ENCODE data around the gene OR51A2.

The OR51A2 gene

DNA sequence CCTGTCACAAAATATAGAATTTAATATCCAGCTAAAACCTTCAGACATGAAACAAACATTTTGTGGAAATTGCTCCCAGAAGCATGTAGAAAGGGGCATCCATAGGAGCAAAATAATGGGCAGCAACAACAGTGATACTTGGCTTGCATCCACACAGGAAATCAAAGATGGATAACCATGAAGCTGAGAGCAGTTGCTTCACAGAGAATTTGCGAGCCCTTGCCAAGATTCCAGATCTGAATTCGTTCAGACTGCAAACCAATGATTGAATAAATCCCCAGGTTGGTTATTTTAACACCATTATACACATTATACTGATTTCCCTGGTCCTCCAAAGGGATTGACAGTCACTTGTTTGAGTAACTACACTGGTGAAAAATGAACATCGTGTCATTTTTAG, 23.5 kb upstream of the OR51A2 start:
- Histone ChIP-seq H3K79me2 (ENCODE audit: insufficient read depth, low read length) (no peaks in the 10 kb centered on the region), H3K27me3 (ENCODE audit: insufficient read depth, low read length, poor library complexity, severe bottlenecking) (no peaks in the 10 kb centered on the region), H3K9me2 (replicated peaks; ENCODE audit: low read depth, low read length) (no peaks in the 10 kb centered on the region), H3K36me3 (ENCODE audit: insufficient read depth, low read length) (no peaks in the 10 kb centered on the region), H3K9me3 (ENCODE audit: insufficient read depth, low read depth, low read length) (0 out of 2 replicates have a peak, but pooled peaks cover 3% of the 10 kb centered on the region), H3K4me2 (ENCODE audit: low read depth, low read length, poor library complexity, severe bottlenecking) (no peak overlapping the region), H3K4me3 (ENCODE audit: low read length, poor library complexity, severe bottlenecking) (no peak overlapping the region), H3K9ac (ENCODE audit: low read depth, low read length, poor library complexity, severe bottlenecking) (no peak overlapping the region), H3F3A (ENCODE audit: low read depth) (no peaks in the 10 kb centered on the region), H4K20me1 (ENCODE audit: insufficient read depth, low read length, poor library complexity, severe bottlenecking) (no peaks in the 10 kb centered on the region), H3K4me1 (ENCODE audit: insufficient read depth, low read length, poor library complexity, severe bottlenecking) (no peaks in the 10 kb centered on the region), H2AFZ (ENCODE audit: low read length) (no peak overlapping the region)
- no peak for TF ChIP-seq EZH2phosphoT487 (IDR thresholded peaks at IDR 0.05; ENCODE audit: borderline replicate concordance)

DNA sequence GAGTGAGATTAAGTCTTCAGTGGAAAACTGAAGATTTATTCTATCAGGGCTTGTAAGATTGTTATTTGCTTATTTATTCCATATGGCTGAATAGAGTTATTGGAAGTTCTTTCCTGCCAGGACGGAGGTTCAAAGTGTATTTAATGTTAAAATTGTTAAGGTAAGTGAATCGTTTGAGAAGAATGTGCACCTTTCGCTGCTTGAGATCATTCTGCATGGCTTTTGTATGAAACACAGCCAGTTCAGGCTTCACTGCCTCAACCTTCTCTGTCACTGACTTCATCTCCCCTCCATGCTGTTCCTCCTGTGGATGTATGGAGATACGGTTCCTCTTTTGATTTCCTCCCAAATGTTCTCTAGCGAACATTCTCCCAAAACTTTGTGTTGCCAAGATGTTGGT, 19.9 kb upstream of the OR51A2 start:
- Histone ChIP-seq H4K20me1 (ENCODE audit: insufficient read depth, low read length, poor library complexity, severe bottlenecking) (no peaks in the 10 kb centered on the region), H3K36me3 (ENCODE audit: insufficient read depth, low read length) (no peaks in the 10 kb centered on the region), H3K9me2 (replicated peaks; ENCODE audit: low read depth, low read length) (no peaks in the 10 kb centered on the region), H3K4me1 (ENCODE audit: insufficient read depth, low read length, poor library complexity, severe bottlenecking) (no peaks in the 10 kb centered on the region), H3K79me2 (ENCODE audit: insufficient read depth, low read length) (no peaks in the 10 kb centered on the region), H3K4me2 (ENCODE audit: low read depth, low read length, poor library complexity, severe bottlenecking) (no peak overlapping the region), H3K9ac (ENCODE audit: low read depth, low read length, poor library complexity, severe bottlenecking) (no peak overlapping the region), H3F3A (ENCODE audit: low read depth) (no peaks in the 10 kb centered on the region), H3K4me3 (ENCODE audit: low read length, poor library complexity, severe bottlenecking) (no peak overlapping the region), H2AFZ (ENCODE audit: low read length) (no peak overlapping the region), H3K27me3 (ENCODE audit: insufficient read depth, low read length, poor library complexity, severe bottlenecking) (no peaks in the 10 kb centered on the region), H3K9me3 (ENCODE audit: insufficient read depth, low read depth, low read length) (0 out of 2 replicates have a peak, but pooled peaks cover 3% of the 10 kb centered on the region)
- no peak for TF ChIP-seq EZH2phosphoT487 (IDR thresholded peaks at IDR 0.05; ENCODE audit: borderline replicate concordance)
- TF ChIP-seq, protein P1, sequence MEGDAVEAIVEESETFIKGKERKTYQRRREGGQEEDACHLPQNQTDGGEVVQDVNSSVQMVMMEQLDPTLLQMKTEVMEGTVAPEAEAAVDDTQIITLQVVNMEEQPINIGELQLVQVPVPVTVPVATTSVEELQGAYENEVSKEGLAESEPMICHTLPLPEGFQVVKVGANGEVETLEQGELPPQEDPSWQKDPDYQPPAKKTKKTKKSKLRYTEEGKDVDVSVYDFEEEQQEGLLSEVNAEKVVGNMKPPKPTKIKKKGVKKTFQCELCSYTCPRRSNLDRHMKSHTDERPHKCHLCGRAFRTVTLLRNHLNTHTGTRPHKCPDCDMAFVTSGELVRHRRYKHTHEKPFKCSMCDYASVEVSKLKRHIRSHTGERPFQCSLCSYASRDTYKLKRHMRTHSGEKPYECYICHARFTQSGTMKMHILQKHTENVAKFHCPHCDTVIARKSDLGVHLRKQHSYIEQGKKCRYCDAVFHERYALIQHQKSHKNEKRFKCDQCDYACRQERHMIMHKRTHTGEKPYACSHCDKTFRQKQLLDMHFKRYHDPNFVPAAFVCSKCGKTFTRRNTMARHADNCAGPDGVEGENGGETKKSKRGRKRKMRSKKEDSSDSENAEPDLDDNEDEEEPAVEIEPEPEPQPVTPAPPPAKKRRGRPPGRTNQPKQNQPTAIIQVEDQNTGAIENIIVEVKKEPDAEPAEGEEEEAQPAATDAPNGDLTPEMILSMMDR (conservative IDR thresholded peaks at IDR 0.05; ENCODE audit: low read length) = no peak

DNA sequence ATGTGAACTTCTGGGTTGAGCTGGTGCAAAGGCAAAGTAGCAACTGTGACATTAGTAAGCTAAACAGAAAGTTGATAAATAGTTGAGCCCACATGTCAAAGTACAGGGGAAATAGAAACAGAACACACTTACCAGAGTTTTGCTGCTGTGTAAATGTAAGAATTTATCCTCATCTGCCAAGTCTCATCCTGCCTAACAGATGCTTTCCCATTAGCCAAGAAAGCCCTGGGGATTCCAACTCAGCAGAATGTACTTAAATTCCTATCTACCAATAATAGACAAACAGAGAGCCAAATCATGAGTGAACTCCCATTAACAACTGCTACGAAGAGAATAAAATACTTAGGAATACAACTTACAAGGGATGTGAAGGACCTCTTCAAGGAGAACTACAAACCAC, 7.3 kb upstream of the OR51A2 start:
- Histone ChIP-seq H3K79me2 (ENCODE audit: insufficient read depth, low read length) (no peaks in the 10 kb centered on the region), H3K27me3 (ENCODE audit: insufficient read depth, low read length, poor library complexity, severe bottlenecking) (no peaks in the 10 kb centered on the region), H2AFZ (ENCODE audit: low read length) (no peak overlapping the region), H3K4me2 (ENCODE audit: low read depth, low read length, poor library complexity, severe bottlenecking) (no peak overlapping the region), H3K36me3 (ENCODE audit: insufficient read depth, low read length) (no peaks in the 10 kb centered on the region), H3K4me3 (ENCODE audit: low read length, poor library complexity, severe bottlenecking) (no peak overlapping the region), H3K9me2 (replicated peaks; ENCODE audit: low read depth, low read length) (no peaks in the 10 kb centered on the region), H3F3A (ENCODE audit: low read depth) (no peaks in the 10 kb centered on the region), H4K20me1 (ENCODE audit: insufficient read depth, low read length, poor library complexity, severe bottlenecking) (no peaks in the 10 kb centered on the region), H3K9me3 (ENCODE audit: insufficient read depth, low read depth, low read length) (no peaks in the 10 kb centered on the region), H3K9ac (ENCODE audit: low read depth, low read length, poor library complexity, severe bottlenecking) (no peak overlapping the region), H3K4me1 (ENCODE audit: insufficient read depth, low read length, poor library complexity, severe bottlenecking) (no peaks in the 10 kb centered on the region)
- TF ChIP-seq, protein P1 (conservative IDR thresholded peaks at IDR 0.05; ENCODE audit: low read length) = no peak
- TF ChIP-seq EZH2phosphoT487 (IDR thresholded peaks at IDR 0.05; ENCODE audit: borderline replicate concordance) = no peak

DNA sequence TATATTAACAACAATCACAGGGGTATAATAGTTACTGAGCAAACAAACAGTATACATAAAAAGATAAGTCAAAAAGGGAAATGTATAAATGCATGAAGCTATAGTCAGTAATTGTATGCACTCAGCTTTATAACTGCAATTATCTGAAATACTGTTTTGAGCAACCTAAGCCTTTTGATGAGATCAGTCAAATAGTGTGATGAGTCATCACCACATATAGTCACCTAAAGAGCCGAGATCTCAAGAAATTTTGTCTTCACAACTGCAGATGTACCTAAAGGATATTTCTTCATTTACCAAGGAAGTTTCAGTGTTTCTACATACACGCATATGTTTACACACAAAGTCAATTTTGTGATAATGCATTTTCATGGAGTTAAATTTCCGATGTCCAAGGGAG, 5.4 kb upstream of the OR51A2 start:
- no peak overlapping the region for H3K4me2 ChIP-seq (ENCODE audit: low read depth, low read length, poor library complexity, severe bottlenecking)
- no peaks in the 10 kb centered on the region for H3K4me1 ChIP-seq (ENCODE audit: insufficient read depth, low read length, poor library complexity, severe bottlenecking)
- no peak overlapping the region for H3K9ac ChIP-seq (ENCODE audit: low read depth, low read length, poor library complexity, severe bottlenecking)
- no peaks in the 10 kb centered on the region for H3K36me3 ChIP-seq (ENCODE audit: insufficient read depth, low read length)
- H3K4me3 ChIP-seq (ENCODE audit: low read length, poor library complexity, severe bottlenecking) = no peak overlapping the region
- H3K9me2 ChIP-seq (replicated peaks; ENCODE audit: low read depth, low read length) = no peaks in the 10 kb centered on the region
- H2AFZ ChIP-seq (ENCODE audit: low read length) = no peak overlapping the region
- no peaks in the 10 kb centered on the region for H4K20me1 ChIP-seq (ENCODE audit: insufficient read depth, low read length, poor library complexity, severe bottlenecking)
- no peaks in the 10 kb centered on the region for H3K27me3 ChIP-seq (ENCODE audit: insufficient read depth, low read length, poor library complexity, severe bottlenecking)
- no peaks in the 10 kb centered on the region for H3K79me2 ChIP-seq (ENCODE audit: insufficient read depth, low read length)
- H3F3A ChIP-seq (ENCODE audit: low read depth) = no peaks in the 10 kb centered on the region
- H3K9me3 ChIP-seq (ENCODE audit: insufficient read depth, low read depth, low read length) = no peaks in the 10 kb centered on the region
- TF ChIP-seq, protein P1 (conservative IDR thresholded peaks at IDR 0.05; ENCODE audit: low read length) = no peak
- no peak for TF ChIP-seq EZH2phosphoT487 (IDR thresholded peaks at IDR 0.05; ENCODE audit: borderline replicate concordance)

All from Loucy (cell line).